Panc1 (cell line): Measurements from ENCODE around the gene COTL1. TPM values are rescaled to one million over a fixed set of nuclear protein-coding genes. Genes with fewer than 3 reads are reported as not detected.

Source experiments
- ATAC-seq: fragments of 200-7000 bp; cut with Tn5 transposase; 2 replicates; pipeline ENCODE4 v1.9.1; 2020; ENCODE audit warnings: mild to moderate bottlenecking, moderate library complexity
- BruUV-seq: library from RNA; stranded (reverse); fragments of 400-500 nt; replicated peaks from 2 replicates; lab custom pipeline; 2021; lab: Mats Ljungman, UMichigan
- CTCF ChIA-PET: fragments of 300-600 bp; sonication (Branson Sonifier 250); formaldehyde crosslinking; loops from one replicate; lab custom pipeline; 2022; ENCODE audit warnings: antibody characterized with exemption; lab: Charles Lee
- POLR2A ChIA-PET: fragments of 300-600 bp; sonication (Branson Sonifier 250); formaldehyde crosslinking; loops from one replicate; lab custom pipeline; 2022; ENCODE audit warnings: antibody characterized with exemption; lab: Charles Lee
- DNase-seq: peaks from one replicate; pipeline ENCODE4 v3.0.0-alpha.2; 2010; ENCODE audit warnings: low read depth, low spot score
- H3K27ac ChIP-seq: 2 replicates; pipeline ENCODE4 v1.5.1; 2011; ENCODE audit warnings: mild to moderate bottlenecking, low read length, inconsistent platforms
- H3K27me3 ChIP-seq: fragments of 200-500 bp; sonication (Bioruptor generic); 2 replicates; pipeline ENCODE4 v1.6.0; 2014; ENCODE audit warnings: low read length, inconsistent platforms; ENCODE audit not compliant: control insufficient read depth, insufficient read depth
- H3K36me3 ChIP-seq: fragments of 200-500 bp; sonication (Bioruptor generic); 2 replicates; pipeline ENCODE4 v1.5.1; 2014; ENCODE audit warnings: inconsistent platforms, mild to moderate bottlenecking, low read length, moderate library complexity; ENCODE audit not compliant: control insufficient read depth, insufficient read depth
- H3K4me1 ChIP-seq: 2 replicates; pipeline ENCODE4 v1.5.1; 2011; ENCODE audit warnings: inconsistent platforms, mild to moderate bottlenecking, low read length, moderate library complexity; ENCODE audit not compliant: control insufficient read depth, insufficient read depth
- H3K4me3 ChIP-seq, 2 experiments: 2 replicates each; pipeline ENCODE4 v1.5.1; 2011 to 2012; ENCODE audit warnings: low read depth in 2 of 2, low read length in 2 of 2, mild to moderate bottlenecking in 2 of 2, inconsistent platforms in 1 of 2, moderate library complexity in 1 of 2
- H3K9me3 ChIP-seq: fragments of 200-500 bp; sonication (Bioruptor generic); 2 replicates; pipeline ENCODE4 v1.5.1; 2014; ENCODE audit warnings: low read depth, mild to moderate bottlenecking, inconsistent platforms, low read length, moderate library complexity; ENCODE audit not compliant: control insufficient read depth, insufficient read depth
- POLR2AphosphoS5 ChIP-seq: IDR thresholded peaks from 2 replicates; pipeline ENCODE4 v1.6.1; 2012; ENCODE audit warnings: mild to moderate bottlenecking, low read depth, low read length, moderate library complexity
- REST ChIP-seq, 2 experiments: IDR thresholded peaks; 2 replicates each; pipeline ENCODE4 v1.6.1; 2011 to 2012; ENCODE audit warnings: low read depth in 2 of 2, control low read depth in 1 of 2, low read length in 1 of 2, mild to moderate bottlenecking in 1 of 2, moderate library complexity in 1 of 2; ENCODE audit not compliant: insufficient read depth in 1 of 2
- SIN3A ChIP-seq: IDR thresholded peaks from 2 replicates; pipeline ENCODE4 v1.6.1; 2012; ENCODE audit warnings: low read depth, mild to moderate bottlenecking, low read length, moderate library complexity, borderline replicate concordance; ENCODE audit not compliant: insufficient read depth
- TCF7L2 ChIP-seq: IDR thresholded peaks from 2 replicates; pipeline ENCODE4 v1.6.1; 2011; ENCODE audit warnings: mild to moderate bottlenecking, low read depth, low read length, inconsistent platforms
- in situ Hi-C: cut with HindIII; loops from 2 replicates; pipeline ENCODE4 v1.10.0; 2016; ENCODE audit warnings: low sequenced_read_pairs, low pct_unique_long_range_greater_than_20kb
- intact Hi-C: fragments of 100-400 bp; cut with micrococcal nuclease; formaldehyde crosslinking; loops from one replicate; pipeline ENCODE4 v1.10.0; 2022; ENCODE audit not compliant: unreplicated experiment
- total RNA-seq: library from RNA; stranded (reverse); gene quantifications from one replicate; pipeline ENCODE4 v1.2.1, GENCODE V29; 2021; ENCODE audit not compliant: unreplicated experiment
- TF ChIP-seq, protein P1 (sequence below): fragments of 450-650 bp; IDR thresholded peaks from 2 replicates; pipeline ENCODE4 v1.5.1; 2017; ENCODE audit warnings: mild to moderate bottlenecking

COTL1 gene
- total RNA-seq, 1 experiment from 2014 or later: 302 TPM

- DNase-seq (no peak), ATAC-seq (no peak)
- in situ Hi-C loops (no loop called here), intact Hi-C loops (no loop called here)
- ChIA-PET CTCF (no interaction called here), POLR2A (no interaction called here)
- Histone ChIP-seq H3K36me3 (no peaks in the 10 kb centered on the region), H3K27me3 (no peaks in the 10 kb centered on the region), H3K4me1 (no peaks in the 10 kb centered on the region), H3K27ac (no peak overlapping the region), H3K9me3 (no peaks in the 10 kb centered on the region), H3K4me3 (no peak overlapping the region)
- no peak for TF ChIP-seq SIN3A
- TF ChIP-seq, protein P1, sequence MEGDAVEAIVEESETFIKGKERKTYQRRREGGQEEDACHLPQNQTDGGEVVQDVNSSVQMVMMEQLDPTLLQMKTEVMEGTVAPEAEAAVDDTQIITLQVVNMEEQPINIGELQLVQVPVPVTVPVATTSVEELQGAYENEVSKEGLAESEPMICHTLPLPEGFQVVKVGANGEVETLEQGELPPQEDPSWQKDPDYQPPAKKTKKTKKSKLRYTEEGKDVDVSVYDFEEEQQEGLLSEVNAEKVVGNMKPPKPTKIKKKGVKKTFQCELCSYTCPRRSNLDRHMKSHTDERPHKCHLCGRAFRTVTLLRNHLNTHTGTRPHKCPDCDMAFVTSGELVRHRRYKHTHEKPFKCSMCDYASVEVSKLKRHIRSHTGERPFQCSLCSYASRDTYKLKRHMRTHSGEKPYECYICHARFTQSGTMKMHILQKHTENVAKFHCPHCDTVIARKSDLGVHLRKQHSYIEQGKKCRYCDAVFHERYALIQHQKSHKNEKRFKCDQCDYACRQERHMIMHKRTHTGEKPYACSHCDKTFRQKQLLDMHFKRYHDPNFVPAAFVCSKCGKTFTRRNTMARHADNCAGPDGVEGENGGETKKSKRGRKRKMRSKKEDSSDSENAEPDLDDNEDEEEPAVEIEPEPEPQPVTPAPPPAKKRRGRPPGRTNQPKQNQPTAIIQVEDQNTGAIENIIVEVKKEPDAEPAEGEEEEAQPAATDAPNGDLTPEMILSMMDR: no peak
- no peak for TF ChIP-seq REST (IDR thresholded peaks at IDR 0.05; ENCODE audit: insufficient read depth in 1 of 2, low read depth in 2 of 2, low read length in 1 of 2)
- TF ChIP-seq TCF7L2: no peak
- BruUV-seq: no TSS peak
These were observed 40.8 kb upstream of the COTL1 start for GRCh38 chr16:84658690-84659089.

GRCh38 chr16:84657229-84657837 is 39.5 kb upstream of the COTL1 start:
- CTCF ChIA-PET: no interaction called here
- Histone ChIP-seq H3K27me3 (no peaks in the 10 kb centered on the region), H3K9me3 (no peaks in the 10 kb centered on the region), H3K4me3 (no peak overlapping the region), H3K36me3 (no peaks in the 10 kb centered on the region), H3K27ac (no peak overlapping the region), H3K4me1 (no peaks in the 10 kb centered on the region)
- in situ Hi-C loops (no loop called here), intact Hi-C loops (no loop called here)
- no peak for DNase-seq
- no peak for ATAC-seq
- POLR2A ChIA-PET: no interaction called here
- no TSS peak for BruUV-seq
- no peak for TF ChIP-seq SIN3A
- TF ChIP-seq TCF7L2: no peak
- no peak for TF ChIP-seq REST (IDR thresholded peaks at IDR 0.05; ENCODE audit: insufficient read depth in 1 of 2, low read depth in 2 of 2, low read length in 1 of 2)
- TF ChIP-seq, protein P1: no peak
- TF ChIP-seq POLR2AphosphoS5: no peak
